Measurements from ENCODE around the gene EXOC3.
"Not testable (repeated sequence)": the region's sequence is repeated elsewhere in the genome, so short reads cannot be mapped to it uniquely, and the experiment has no call there.

Gene EXOC3

DNA sequence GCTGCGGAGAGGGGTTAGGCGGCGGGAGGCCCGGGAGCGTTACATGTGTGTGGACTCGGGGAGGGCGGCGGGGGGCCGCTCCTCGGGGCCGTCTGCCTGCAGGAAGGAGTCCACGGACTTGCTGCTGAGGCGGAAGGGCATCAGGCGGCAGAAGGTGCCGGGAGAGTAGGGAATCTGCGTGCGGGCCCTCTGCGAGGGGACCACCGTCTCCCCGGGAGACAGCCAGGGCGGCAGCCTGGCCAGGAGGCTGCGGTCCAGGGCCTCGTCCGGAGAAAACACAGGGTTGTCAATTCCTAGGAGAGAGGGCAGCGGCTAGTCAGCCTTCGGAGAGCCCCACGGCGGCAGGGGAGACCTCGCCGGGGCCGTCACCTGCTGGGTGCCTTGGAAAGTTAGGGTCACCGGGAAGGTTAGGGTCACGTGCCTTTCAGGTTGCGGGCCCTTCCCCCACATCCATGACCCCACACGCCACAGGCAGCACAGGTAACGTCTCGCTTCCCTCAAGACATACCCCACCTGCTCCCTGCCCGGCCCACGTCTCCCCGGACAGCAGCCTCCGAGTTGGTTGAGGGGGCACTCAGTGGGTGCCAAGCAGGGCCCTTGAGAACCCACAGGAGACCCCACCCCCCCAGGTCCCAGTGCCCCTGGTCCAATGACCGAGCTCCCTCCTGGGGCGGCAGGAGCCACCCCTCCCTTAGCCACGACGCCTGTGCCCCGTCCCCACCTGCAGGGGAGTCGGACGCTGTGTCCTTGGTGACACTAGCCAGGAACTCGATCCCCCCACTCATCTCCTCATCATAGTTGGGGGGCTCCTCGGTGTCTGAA is 32.1 kb downstream of the EXOC3 start:
- DNase-seq = no peak

DNA sequence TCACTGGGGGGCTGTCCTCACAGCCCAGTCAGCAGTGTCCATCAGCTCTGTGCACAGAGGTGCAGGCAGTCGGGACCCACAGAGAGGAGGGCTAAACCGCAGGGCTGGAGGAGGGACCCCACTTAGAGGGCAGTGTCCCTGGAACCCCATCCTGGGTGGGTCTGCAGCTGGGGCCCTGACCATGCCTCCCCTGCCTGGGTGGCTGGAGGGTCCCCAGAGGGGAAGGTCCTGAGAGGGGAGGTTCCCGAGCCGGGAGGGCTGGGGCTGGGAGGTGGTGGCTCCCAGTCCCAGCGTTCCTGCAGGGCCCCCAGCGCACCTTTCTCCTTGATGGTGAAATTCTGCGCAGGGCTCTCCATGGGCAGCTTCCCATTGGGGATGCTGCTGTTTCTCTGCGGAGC is 32.7 kb downstream of the EXOC3 start:
- no peak for DNase-seq

DNA sequence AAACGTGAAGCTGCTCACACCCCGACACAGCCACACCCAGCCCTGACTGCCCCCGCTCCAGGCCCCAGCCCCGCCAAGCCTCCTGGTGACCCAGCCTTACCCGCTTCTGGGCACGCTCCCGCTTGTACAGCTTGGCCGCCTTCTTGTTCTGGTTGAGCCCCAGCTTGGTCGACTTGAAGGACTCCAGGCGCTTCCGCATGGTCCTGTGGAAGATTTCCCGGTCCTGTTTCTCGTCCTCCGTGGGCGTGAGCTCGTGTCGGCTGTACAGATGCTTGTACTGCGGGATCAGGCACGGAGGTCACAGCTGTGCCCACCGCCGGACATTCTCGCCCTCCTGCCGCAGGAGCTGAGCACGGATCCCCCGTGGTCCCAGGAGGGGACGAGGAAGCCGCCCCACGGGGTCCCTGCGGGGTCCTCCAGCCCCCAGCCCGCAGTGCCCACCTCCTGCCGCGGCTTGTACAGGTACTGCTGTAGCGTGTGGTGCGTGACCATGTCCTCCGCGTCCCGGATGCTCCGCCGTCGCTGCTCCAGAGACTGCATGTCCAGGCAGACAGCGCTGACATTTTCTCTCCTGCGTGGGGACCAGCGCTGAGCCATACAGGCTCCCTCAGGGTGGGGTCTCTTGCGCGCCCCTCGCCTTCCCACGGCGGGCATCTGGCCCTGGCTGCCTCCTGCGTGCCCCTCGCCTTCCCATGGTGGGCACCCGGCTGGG is 33.3 kb downstream of the EXOC3 start:
- no peak for DNase-seq

DNA sequence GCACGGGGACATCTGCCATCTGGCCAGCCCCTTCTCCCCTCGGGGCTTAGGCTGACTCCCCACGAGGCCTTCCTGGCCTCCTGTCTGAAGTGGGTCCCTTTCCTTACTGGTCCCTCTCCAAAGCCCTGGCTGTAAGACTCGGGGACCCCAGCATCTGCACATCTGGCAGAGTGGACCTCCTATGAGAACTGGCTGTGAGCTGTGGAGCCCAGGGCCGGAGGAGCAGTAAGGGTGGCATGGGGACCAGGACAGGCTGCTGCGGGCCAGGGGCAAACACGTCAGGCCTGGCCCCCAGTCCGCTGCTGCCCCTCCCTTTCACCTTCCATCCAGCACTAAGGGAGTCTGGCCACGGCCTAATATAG is 33.8 kb downstream of the EXOC3 start:
- DNase-seq = no peak

DNA sequence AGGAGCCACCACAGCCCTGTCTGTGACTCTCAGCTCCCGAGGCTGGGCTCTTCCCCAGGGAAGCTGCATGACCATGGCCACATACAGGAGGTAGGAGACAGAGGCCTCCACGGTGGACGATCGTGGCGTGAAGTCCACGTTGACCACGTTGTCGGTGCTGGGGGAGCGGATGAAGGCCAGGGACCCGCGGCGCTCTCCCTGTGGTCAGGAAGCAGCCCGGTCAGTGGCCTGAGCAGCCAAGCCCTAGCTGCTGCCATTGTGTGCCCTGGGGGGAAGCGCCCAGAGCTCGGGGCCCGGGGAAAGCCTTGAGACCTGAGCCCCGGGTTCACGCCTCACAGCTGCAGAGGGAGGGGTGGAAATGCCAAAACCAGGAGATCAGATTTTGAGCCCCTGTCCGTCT is 34.3 kb downstream of the EXOC3 start:
- DNase-seq = no peak

DNA sequence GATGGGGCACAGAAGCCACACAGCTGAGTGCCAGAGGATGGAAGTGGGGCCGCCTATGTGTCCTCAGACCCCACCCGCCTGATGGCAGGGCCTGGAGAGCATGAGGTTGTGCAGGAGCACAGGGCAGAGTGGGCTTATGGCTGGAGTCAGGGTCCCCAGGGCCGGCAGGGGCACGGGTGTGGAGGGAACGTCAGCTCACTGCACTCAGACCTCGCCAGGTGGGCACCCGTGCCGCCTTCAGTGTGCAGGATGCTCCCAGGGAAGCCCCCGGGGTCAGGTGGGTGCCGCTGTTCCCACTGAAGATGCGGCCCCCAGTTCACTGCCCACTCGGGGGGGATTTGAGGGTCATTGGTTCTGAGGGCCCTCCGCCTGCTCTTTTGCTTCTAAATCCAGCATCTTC is 34.9 kb downstream of the EXOC3 start:
- DNase-seq = no peak

DNA sequence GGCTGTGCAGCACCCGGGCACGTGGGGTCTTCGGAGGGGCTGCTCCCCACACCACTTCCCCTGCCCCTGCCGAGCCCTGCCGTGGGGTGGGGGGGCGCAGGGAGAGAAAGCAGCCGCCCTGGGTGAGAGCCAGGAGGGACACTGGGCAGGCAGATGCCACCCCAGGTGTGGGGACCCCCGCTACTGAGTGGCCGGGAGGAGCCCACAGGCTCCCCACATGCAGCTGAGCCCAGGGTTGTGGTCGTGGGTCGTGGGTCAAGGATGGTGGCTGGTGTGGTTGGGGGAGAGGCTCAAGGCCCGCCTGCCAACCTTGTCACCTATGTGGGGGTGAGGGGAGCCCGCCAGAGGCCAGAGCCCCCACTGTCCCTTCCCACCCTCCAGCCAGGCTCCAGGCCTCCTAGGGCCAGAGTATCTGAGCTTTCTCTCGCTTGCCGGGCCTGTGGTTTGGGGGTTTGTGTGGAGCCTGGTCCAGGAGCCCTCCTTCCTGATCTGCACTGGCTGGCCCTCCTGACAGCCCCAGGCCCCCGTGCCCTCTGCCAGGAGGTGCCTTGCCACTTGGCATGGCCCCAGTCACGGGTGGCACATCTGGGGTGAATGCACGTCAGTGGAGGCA is 35.5 kb downstream of the EXOC3 start:
- no peak for DNase-seq

DNA sequence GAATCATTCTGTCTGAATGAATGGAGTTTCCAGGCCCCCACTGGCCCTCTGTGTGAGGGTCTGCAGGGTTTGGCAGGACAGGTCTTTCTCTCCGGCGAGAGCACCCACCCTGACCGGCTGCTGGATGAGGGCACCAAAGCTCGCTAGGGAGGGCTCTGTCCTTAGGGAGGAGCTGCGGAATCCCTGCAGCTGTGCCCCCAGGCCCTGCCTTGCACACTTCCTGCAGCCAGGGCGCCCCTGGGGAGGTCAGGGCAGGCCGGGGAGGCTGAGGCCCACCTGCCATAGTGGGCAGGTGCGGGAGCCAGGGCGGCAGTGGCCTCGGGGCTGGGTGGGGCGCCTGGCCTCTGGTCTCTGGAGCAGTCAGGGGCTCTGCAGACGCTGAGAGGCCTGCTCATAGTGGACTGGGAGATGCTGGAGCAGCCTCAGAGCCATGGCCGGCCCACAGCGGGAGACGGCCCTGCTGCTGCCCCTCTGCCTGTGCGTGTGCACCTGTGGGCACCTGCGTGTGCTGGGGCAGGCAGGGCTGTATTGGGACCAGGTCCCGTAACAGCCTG is 36.1 kb downstream of the EXOC3 start:
- no peak for DNase-seq

DNA sequence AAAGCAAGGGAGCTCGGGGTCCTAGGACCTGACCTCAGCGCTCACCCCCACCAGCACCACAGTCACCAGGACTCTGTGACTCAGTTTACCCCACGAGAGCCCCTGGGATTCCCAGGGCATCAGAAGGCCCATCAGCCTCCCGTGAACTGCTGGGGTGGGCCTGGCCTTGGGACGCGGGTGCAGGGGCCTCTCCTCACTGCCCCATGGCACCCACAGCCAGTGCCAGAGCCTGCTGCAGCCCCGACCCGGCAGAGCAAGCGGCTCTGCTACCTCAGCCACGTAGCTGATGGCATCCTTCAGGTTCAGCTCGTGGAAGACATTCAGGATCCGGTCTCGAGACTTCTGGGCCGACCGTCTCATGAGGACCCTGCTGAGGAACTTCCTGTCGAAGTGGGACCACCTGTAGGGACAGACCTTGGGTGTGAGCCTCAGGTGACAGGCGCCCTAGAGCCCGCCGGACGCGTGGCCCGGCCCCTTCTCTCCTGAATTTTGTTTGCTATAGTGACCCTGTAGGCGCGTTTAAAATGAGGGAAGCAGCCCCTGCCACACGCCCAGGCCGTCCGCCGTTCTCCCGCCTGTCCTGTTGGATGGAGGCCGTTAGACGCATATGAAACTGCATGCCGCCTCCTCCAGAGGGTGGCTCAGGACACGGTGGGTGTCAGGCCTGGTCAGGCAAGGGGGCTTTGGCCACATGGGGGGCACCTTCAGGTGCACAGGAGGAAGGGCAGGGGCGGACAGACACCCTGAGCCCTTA is 36.8 kb downstream of the EXOC3 start:
- no peak for DNase-seq

DNA sequence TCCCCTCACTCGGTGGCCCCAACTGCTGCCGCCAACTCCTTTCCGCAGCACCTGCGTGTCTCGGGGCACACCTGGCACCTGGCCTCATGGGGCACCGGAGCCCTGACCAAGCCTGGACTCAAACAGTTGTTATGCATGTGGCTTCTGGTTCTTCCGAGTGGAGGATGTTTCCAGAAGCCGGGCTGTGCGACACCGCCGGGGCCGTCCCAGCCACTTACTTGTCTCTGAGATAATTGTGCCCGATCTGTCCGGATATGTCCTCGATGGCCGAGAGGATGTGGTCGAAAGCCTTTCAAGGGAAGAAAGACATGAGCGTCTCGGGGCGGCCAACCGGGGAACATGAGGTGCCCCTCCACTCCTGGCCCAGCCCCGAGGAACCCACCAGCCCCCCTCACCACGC is 38.4 kb downstream of the EXOC3 start:
- no peak for DNase-seq

DNA sequence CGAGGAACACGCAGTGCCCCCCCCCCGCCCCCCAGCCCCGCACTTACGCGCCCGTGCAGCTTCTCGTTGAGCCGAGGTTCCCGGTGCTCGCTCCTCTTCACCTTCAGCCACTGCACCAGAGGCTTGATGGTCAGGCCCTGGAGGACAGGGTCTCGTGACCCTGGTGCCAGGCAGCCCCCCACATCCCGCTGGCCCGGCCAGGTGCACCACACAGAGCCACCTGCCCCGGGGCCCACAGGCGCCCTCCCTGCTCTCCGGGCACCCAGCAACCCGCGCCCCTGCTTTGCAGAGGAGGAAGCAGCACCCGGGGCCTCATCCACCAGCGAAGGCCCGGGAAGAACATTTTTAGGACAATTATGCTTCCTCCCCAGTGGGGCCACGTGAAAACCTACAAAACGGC is 39.0 kb downstream of the EXOC3 start:
- DNase-seq = no peak

DNA sequence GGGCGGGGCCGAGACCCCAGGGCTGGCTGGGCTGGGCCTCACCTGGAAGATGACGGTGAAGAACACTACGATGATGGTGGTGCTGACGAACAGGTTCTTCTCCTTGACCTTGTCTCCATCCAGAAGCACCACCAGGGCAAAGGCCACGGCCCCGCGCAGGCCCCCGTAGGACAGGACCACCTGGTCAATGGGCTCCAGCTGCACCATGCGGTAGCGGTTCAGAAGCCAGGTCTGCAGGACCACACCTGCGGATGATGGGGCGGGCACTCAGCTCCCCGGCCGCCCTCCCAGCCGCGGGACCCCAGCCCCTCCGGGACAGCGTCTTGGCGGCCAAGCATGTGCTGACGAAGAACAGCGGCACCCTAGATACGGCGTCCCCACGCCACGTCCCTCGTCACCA is 39.5 kb downstream of the EXOC3 start:
- DNase-seq = no peak

DNA sequence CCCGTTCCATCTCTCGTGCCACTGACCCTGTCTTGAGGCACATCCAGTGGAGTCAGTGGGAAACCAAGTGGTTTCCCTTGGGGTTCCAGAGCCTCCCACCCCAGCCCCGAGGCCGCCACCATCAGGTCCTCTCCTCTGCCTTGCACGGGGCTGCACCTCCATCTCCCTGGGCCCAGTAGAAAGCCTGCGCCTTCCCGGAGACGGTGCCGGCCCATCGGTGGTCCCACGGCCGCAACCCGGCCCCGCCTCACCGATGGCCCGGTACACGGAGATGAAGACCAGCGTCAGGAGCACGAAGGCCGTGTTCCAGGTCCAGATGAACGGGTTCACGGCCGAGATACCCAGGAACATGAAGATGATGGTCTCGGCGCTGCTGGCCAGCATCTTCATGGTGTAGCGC is 40.0 kb downstream of the EXOC3 start:
- DNase-seq = no peak

DNA sequence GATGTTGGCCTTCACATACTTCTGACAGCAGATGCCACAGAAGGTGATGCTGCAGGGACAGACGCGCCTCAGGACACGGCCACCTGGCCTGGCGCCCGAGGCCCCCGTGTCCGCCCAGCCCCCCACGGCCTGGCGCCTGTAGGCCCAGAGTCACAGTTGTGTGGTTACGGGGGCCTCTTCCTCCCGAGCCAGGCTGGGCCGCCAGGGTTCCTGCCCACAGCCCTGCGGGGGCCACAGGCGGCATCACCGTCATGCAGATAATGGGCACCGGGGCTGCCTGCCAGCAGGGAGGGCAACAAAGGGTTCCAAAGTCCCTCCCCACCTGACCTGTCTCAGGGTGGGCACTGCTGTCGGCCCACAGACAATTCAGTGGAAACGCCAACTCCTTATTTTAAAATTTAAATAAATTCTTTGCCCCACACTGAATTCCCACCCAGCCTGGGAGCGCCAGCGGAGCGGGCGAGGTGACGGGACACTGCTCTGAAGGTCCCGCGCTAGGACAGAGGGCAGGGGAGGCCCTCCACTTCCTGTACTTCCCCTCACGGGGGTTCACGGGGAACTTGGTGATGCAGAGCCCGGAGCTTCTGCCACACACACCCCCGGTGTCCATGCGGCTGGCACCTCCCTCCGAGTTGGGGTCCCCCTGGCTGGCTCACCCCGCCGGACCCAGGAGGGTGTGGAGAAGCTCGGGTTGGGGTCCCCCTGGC is 40.6 kb downstream of the EXOC3 start:
- no peak for DNase-seq

DNA sequence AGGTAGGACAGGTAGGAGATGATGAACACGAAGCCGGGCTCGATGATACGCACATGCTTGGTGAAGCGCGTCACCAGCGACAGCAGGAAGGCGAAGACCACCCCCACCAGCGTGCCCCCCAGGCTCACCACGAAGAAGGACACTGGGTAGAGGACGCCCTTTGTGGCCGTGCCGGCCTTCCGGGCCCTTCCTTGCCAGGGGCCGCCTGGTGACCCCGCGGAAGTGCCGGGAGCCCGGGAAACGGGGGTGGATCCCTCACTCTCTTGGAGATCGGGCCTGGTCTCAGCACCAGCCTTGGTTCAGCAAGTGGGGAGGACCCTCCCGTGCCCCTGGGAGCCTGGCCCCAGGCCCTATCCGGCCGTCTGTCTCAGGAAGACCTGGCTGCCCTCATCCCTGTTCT is 41.6 kb downstream of the EXOC3 start:
- no peak for DNase-seq

DNA sequence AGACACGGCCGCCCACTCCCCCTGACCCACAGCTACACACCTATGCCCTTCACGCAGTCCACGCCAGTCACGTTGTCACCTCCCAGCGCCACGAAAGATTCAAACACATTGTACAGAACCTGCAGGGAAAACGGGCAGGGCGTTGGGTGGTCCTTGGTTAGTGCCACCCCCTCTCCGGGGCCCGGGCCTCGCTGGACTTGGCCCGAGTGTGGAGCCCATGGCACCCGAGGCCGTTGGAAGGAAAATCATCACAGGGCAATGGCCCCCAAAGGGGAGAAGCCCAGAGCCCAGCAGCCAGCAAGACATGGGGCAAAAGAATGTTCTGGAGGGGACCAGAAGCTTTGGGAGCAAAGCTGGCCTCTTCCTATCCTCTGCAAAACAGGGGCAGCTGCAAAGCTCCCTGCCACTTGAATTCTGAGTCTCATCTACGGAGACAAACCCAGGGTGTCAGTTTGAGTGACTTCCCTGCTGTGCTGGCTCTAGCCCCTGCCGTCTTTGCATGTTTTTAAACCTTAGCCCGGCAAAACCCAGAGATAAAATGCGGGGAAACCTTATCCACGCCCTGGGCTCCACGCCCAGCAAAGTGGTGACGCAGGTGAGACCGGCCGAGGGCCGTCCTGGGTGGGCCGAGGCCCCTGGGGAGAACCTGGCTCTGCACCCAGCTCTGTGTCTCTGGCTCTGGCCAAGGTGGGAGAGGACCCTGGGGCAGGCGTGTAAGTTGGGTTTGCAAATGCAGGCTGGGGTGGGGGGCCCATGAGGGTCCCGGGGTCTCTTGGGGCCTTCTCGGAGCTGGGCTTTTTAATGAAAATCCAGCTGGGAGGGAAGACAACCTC is 42.4 kb downstream of the EXOC3 start:
- DNase-seq = no peak

DNA sequence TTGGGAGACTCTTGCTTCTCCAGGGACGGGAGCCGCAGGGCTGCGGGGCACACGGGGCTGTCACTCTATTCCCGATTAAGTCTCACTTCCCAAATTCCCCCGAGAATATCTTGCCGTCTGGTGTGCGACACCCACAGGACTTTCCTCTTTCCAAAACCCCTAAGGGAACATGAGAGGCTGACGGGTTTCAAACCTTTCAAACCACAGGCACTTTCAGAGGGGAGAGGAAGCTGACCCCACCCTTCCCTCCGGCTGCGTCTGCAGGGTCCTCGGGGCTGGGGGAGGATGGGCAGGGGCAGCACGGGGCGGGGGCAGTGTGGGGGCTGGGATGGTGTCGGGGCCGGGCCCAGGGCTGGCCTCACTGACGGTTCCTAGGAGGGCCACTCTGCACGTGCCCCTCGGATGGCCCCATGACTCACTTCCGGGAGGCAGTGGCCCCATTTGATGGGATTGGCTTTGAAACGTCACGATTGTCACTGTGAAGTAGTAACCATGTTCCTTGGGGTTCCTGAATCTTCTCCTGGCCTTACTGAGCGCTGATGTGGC is 43.0 kb downstream of the EXOC3 start:
- no peak for DNase-seq

DNA sequence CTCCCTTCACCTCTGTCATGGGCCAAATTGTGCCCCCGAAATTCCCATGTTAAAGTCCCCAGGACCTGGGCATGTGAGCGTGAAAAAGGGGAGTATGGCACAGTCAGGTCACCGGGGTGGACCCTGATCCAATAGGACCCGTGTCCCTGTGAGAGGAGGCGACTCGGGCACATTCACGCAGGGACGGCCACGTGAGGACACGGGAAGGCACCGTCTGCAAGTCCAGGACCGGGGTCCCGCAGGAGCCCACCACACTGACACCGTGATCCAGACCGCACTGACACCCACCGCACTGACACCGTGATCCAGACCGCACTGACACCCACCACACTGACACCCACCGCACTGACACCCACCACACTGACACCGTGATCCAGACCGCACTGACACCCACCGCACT is 43.6 kb downstream of the EXOC3 start:
- not testable (repeated sequence) for DNase-seq

DNA sequence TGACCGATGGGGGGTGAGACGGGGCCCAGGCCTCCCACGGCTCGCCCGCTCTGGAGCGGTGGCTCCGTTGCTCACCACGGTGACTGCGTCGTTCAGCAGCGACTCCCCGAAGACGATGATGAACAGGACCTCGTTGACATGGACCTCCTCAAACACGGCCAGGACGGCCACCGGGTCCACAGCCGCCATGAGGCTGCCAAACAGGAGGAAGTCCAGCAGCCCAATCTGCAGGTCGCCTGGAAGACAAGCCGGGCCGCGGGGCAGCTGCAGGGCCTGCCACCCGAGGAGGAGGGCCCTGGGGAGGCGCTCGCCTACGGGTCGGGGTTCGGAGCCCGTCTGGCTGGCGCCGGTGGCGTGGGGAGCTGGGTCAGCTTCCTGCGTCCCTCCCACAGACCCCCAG is 45.3 kb downstream of the EXOC3 start:
- DNase-seq = no peak

DNA sequence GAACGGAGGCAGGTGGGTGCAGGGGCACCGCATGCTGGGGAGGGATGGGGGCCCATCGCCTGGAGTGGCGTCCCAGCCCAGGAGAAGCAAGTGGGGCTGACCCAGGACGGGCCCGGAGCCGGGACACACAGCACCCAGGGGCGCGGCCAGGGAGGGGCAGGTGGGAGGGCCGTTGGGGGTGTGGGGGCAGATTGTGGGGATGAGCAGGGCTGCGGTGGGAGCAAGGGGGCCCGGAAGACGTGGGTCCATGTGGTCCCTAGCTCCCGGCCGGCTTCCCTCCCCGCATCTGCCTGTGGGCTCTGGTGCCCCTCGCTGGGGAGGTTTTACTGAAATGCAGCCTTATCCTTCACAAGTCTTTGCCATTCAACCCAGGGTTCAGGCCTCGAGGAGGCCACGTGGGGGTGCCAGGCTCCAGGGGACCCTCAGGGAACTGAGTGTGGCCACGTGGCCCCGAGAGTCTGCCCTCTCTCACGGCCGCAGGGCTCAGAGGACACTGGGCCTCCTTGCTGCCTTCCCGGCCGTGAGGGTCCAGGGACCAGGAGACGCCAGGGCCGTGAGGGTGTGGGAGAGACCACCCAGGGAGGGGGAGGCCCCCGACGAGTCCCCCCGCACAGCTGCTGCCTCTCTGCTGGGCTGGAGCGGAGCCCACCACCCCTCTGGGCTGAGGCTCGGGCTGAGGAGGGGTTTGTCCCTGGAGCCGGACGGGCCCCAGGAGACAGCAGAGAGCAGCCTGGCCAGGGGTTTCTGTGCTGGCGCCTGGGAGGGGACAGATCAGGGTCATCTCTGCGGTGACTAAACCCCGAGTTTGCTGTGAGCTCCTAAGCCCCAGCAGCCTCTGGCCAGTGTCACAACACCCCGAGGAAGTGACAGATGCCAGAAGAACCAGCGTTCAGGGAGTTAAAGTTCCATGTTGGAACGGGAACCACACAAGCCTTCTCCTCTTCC is 46.0 kb downstream of the EXOC3 start:
- DNase-seq = no peak

Measured in NCI-H446 treated with DMSO at 0.1 percent for 48 hours (cell line).